Measurements from ENCODE around the gene ARL8A. TPM values are rescaled to one million over a fixed set of nuclear protein-coding genes. Genes with fewer than 3 reads are reported as not detected.
"Not testable (repeated sequence)": the region's sequence is repeated elsewhere in the genome, so short reads cannot be mapped to it uniquely, and the experiment has no call there.

ARL8A gene
- total and polyA plus RNA-seq, 10 of the 15 experiments (the other 5 are each of a cell fraction or from before 2014, with no cell fraction given), result 0.34 to 49.2 (median 15.4) TPM

DNA sequence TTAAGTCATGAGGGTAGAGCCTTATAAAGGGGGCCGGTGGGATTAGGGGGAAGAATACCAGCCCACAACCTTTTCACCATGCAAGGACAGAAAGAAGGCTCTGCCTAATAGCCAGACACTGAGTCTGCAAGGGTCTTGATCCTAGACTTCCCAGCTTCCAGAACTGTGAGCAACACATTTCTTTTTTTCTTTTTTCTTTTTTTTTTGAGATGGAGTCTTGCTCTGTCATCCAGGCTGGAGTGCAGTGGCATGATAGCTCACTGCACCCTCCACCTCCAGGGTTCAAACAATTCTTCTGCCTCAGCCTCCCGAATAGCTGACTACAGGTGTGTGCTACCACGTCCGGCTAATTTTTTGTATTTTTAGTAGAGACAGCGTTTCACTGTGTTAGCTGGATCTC is 1.7 kb upstream of the ARL8A start:
- Histone ChIP-seq H3K4me3 (no peak overlapping the region), H3K36me3 (ENCODE audit: control insufficient read depth in 2 of 2, insufficient read depth in 2 of 2, low read length in 1 of 2) (peaks cover 12 to 17% of the 10 kb centered on the region in 2 experiments; a peak in 3 of 4 replicates), H3K27me3 (replicated peaks in 1 of 2; ENCODE audit: control insufficient read depth in 2 of 2, insufficient read depth in 2 of 2, low read length in 1 of 2) (no peaks in the 10 kb centered on the region), H4K20me1 (ENCODE audit: control insufficient read depth, insufficient read depth) (no peaks in the 10 kb centered on the region), H3K4me2 (ENCODE audit: control insufficient read depth, insufficient read depth) (no peak overlapping the region), H3K4me1 (ENCODE audit: control insufficient read depth, insufficient read depth, low read length) (peaks cover 14% of the 10 kb centered on the region), H3K9me3 (replicated peaks; ENCODE audit: control insufficient read depth, insufficient read depth, low read length) (no peaks in the 10 kb centered on the region), H3K79me2 (ENCODE audit: control insufficient read depth, insufficient read depth, low read length) (peaks cover 24% of the 10 kb centered on the region), H3K27ac (ENCODE audit: control insufficient read depth, insufficient read depth) (no peak overlapping the region), H3K9ac (ENCODE audit: control insufficient read depth, insufficient read depth, low read length) (no peak overlapping the region), H2AFZ (ENCODE audit: control insufficient read depth, low read depth, low read length) (no peak overlapping the region)
- no peak for DNase-seq (ENCODE audit: low read depth, low spot score)
- no peak for FAIRE-seq
- 93% methylated on average over 5 of the region's 5 CpGs for WGBS (ENCODE audit: insufficient coverage, insufficient replicate concordance, low lambda C conversion rate, missing lambda C conversion rate)
- TF ChIP-seq PML (IDR thresholded peaks at IDR 0.05; ENCODE audit: low read length) (0 out of 2 replicates have a peak, but pooled peaks have one; percentile 1), IRF4 (IDR thresholded peaks at IDR 0.05; ENCODE audit: low read depth, low read length) (no peak)
- ChIA-PET SMC1A (ENCODE audit: uncharacterized antibody, unreplicated experiment) (interaction anchor here (0.8 kb wide), 1 partner anchor 38 kb away, joined by 4 read pairs; no protein-coding TSS in a partner anchor), RAD21 (ENCODE audit: unreplicated experiment) (no interaction called here), POLR2A (interaction anchor here (0.7 to 3.3 kb wide), 4 partner anchors 9 to 192 kb away, joined by 3 to 15 read pairs (median 6); partner anchors contain the start of gene PTPN7), CTCF (interaction anchor here (1.4 to 2.9 kb wide), 4 partner anchors 8 to 13 kb away, joined by 4 to 14 read pairs (median 10); partner anchors contain the start of gene PTPN7)
- in situ Hi-C loops (cut with MboI), result no loop called here
- intact Hi-C loops (cut with micrococcal nuclease; ENCODE audit: unreplicated experiment), result no loop called here
- BruUV-seq (replicated peaks), result no TSS peak
- ATAC-seq, result no peak

DNA sequence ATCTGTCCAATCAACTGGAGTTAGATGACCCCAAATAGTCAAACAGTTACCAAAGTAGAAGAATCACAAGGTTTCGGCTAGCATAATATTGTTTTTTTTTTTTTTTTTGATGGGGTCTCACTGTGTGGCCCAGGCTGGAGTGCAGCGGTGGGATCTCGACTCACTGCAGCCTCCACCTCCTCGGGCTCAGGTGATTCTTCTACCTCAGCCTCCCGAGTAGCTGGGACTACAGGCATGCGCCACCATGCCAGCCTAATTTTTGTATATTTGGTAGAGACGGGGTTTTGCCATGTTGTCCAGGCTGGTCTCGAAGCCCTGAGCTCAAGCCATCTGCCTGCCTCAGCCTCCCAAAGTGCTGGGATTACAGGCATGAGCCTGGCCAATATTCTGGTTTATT is 1.2 kb upstream of the ARL8A start:
- Histone ChIP-seq H3K36me3 (ENCODE audit: control insufficient read depth in 2 of 2, insufficient read depth in 2 of 2, low read length in 1 of 2) (peaks cover 12 to 13% of the 10 kb centered on the region in 2 experiments; a peak in 3 of 4 replicates), H3K4me2 (ENCODE audit: control insufficient read depth, insufficient read depth) (peak overlapping the region; percentile 60; the same call in 1 of the 2 replicates), H3K79me2 (ENCODE audit: control insufficient read depth, insufficient read depth, low read length) (peaks cover 28% of the 10 kb centered on the region), H3K4me1 (ENCODE audit: control insufficient read depth, insufficient read depth, low read length) (peaks cover 14% of the 10 kb centered on the region)
- H3K9me3 ChIP-seq (replicated peaks; ENCODE audit: control insufficient read depth, insufficient read depth, low read length); H3K4me3 ChIP-seq; H4K20me1 ChIP-seq (ENCODE audit: control insufficient read depth, insufficient read depth); RAD21 ChIA-PET (ENCODE audit: unreplicated experiment); BruUV-seq (replicated peaks); H3K9ac ChIP-seq (ENCODE audit: control insufficient read depth, insufficient read depth, low read length); H3K27me3 ChIP-seq (replicated peaks in 1 of 2; ENCODE audit: control insufficient read depth in 2 of 2, insufficient read depth in 2 of 2, low read length in 1 of 2); H3K27ac ChIP-seq (ENCODE audit: control insufficient read depth, insufficient read depth); intact Hi-C loops (cut with micrococcal nuclease; ENCODE audit: unreplicated experiment); in situ Hi-C loops (cut with MboI); ATAC-seq; DNase-seq (ENCODE audit: low read depth, low spot score); H2AFZ ChIP-seq (ENCODE audit: control insufficient read depth, low read depth, low read length); FAIRE-seq: not testable (repeated sequence)
- ChIA-PET SMC1A (ENCODE audit: uncharacterized antibody, unreplicated experiment) (interaction anchor here (1.2 kb wide), 1 partner anchor 11 kb away, joined by 3 read pairs; no protein-coding TSS in a partner anchor), POLR2A (interaction anchor here (0.7 to 3.3 kb wide), 4 partner anchors 10 to 191 kb away, joined by 3 to 15 read pairs (median 6); partner anchors contain the start of gene PTPN7), CTCF (interaction anchor here (1.4 to 2.9 kb wide), 3 partner anchors 9 to 14 kb away, joined by 4 to 14 read pairs (median 7); partner anchors contain the start of gene PTPN7)
- 83% methylated on average over 8 of the region's 8 CpGs for WGBS (ENCODE audit: insufficient coverage, insufficient replicate concordance, low lambda C conversion rate, missing lambda C conversion rate)

Data from GM12878 (cell line).